OCI-LY7 (cell line): ENCODE results near the gene AATK.

ENCODE experiments used
- CTCF ChIP-seq: fragments of 200-600 bp; sonication (generic); conservative IDR thresholded peaks from 2 replicates; pipeline ENCODE4 v1.5.1; 2014; ENCODE audit warnings: mild to moderate bottlenecking, antibody characterized with exemption, low read length, moderate library complexity, mixed read lengths
- EZH2phosphoT487 ChIP-seq: fragments of 200-600 bp; sonication (generic); IDR thresholded peaks from 2 replicates; pipeline ENCODE4 v1.6.1; 2018; ENCODE audit warnings: low read depth, borderline replicate concordance, mild to moderate bottlenecking, mixed run types, antibody characterized with exemption, low read length, moderate library complexity, mixed read lengths

- TF ChIP-seq CTCF (no peak), EZH2phosphoT487 (no peak)
Observed at GRCh38 chr17:81130385-81131361, 35.3 kb downstream of the AATK start.
